Natural killer cell treated with Interleukin-12 subunit alpha and Interleukin-12 subunit beta and Interleukin-15 and Interleukin-18, amount 100 ng/mL, for 72 hours (primary cell): Measurements from ENCODE around the gene MYL9. TPM values are rescaled to one million over a fixed set of nuclear protein-coding genes. Genes with fewer than 3 reads are reported as not detected.

Source experiments
- ATAC-seq, 2 donors: fragments of 150-1000 bp; cut with Tn5 transposase in 1 of 2; sonication (Bioruptor Pico), chemical (Tn5 transposase) in 1 of 2; 2 replicates each; pipeline ENCODE4 v1.10.0; 2021
- DNase-seq: peaks from one replicate; pipeline ENCODE4 v3.0.0; 2022; ENCODE audit warnings: low spot score
- H3K27ac Mint-ChIP-seq, 2 donors: 1 replicate in 1 of 2; 2 replicates in 1 of 2; pipeline ENCODE4 v1.8.0; 2022; ENCODE audit warnings: mixed read lengths in 2 of 2, mild to moderate bottlenecking in 1 of 2, moderate library complexity in 1 of 2
- H3K27me3 Mint-ChIP-seq, 2 donors: 1 replicate in 1 of 2; 2 replicates in 1 of 2; pipeline ENCODE4 v1.8.0; 2022; ENCODE audit warnings: mixed read lengths in 2 of 2
- H3K36me3 Mint-ChIP-seq: one replicate; pipeline ENCODE4 v1.8.0; 2022; ENCODE audit warnings: mixed read lengths
- H3K4me1 Mint-ChIP-seq, 2 donors: 1 replicate in 1 of 2; 2 replicates in 1 of 2; pipeline ENCODE4 v1.8.0; 2022; ENCODE audit warnings: low read depth in 2 of 2, mixed read lengths in 2 of 2, mild to moderate bottlenecking in 1 of 2
- H3K4me3 Mint-ChIP-seq: one replicate; pipeline ENCODE4 v1.8.0; 2022; ENCODE audit warnings: mixed read lengths
- H3K9me3 Mint-ChIP-seq: 2 replicates; pipeline ENCODE4 v1.8.0; 2022; ENCODE audit warnings: mixed read lengths
- total RNA-seq, 2 donors: library from RNA; stranded (reverse); gene quantifications; one replicate each; pipeline ENCODE4 v1.2.3, GENCODE V29; 2022

MYL9 gene
- total RNA-seq: under 1 TPM in 1 of 2 donors, not detected in 1; 0.76 TPM

DNA sequence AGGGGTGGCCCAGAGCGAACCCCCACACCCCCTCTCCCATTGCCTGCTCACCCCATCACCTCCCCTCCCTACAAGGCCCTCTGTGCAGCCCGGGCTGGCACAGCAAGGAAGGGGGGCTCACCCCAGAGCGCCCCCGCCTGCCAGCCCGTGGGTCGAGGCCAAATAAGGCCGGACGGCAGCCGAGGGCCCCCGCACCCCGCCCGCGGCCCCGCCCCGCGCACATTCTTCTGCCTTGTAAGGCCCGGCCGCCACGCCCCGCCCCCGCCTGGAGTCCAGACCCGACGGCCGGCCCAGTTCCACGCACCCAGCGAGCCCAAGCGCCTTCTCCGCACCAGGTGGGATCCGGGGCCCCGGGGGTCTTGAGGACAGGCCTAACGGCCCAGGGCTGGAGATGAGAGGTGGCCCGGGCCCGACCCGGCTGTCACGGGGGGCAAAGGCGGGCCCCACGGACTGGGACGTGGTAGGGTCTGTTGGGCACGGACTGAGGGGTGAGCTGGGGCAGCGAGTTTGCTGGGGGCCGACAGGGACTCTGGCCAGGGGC lies at the start of gene MYL9:
Gene MYL9, plus strand, starts transcription at position 293 of the 541 bp plus-strand sequence. CDS start 3,366 bp downstream, outside the sequence.
- H3K4me1 Mint-ChIP-seq: no peaks in the 10 kb centered on the region
- DNase-seq (peak; percentile 72), ATAC-seq (peak; percentile 49 to 79)
- H3K9me3 Mint-ChIP-seq: no peaks in the 10 kb centered on the region
- H3K27ac Mint-ChIP-seq: no peak within 1 kb of the TSS
- H3K27me3 Mint-ChIP-seq: no peaks in the 10 kb centered on the region
- no peaks in the 10 kb centered on the region for H3K36me3 Mint-ChIP-seq
- no peak within 1 kb of the TSS for H3K4me3 Mint-ChIP-seq

GRCh38 chr20:36491901-36492617 lies 49.3 kb upstream of the MYL9 start:
- peak overlapping the region; percentile 87 to 92 for H3K27ac Mint-ChIP-seq
- H3K9me3 Mint-ChIP-seq: no peaks in the 10 kb centered on the region
- no peaks in the 10 kb centered on the region for H3K27me3 Mint-ChIP-seq
- peaks cover 41 to 54% of the 10 kb centered on the region in 2 donors for H3K4me1 Mint-ChIP-seq
- DNase-seq (peak; percentile 85), ATAC-seq (peak; percentile 94)
- no peaks in the 10 kb centered on the region for H3K36me3 Mint-ChIP-seq
- peak overlapping the region; percentile 78 for H3K4me3 Mint-ChIP-seq

- Mint-ChIP-seq H3K27ac (peak overlapping the region; percentile 87 to 92), H3K4me1 (peaks cover 38 to 51% of the 10 kb centered on the region in 2 donors), H3K27me3 (no peaks in the 10 kb centered on the region), H3K9me3 (no peaks in the 10 kb centered on the region), H3K36me3 (no peaks in the 10 kb centered on the region), H3K4me3 (peak overlapping the region; percentile 78)
- ATAC-seq: peak in 1 of 2 donors; percentile 4
- no peak for DNase-seq
These were observed 48.1 kb upstream of the MYL9 start for GRCh38 chr20:36493051-36493800.

DNA sequence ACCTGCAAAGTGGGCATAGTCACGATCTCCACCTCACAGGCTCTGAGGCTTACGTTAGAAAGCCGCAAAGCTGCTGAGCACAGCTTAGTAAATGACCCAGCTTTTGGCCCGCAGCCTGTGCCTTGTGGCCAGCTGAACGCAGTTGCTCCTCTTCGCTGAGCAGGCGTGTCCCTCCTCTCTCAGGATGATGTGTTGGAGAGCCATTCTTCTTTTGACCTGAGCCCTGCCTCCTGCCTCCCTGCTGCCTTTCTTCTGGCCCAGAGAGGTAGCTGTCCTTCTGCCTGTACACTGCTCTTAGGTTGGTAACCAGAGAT lies 47.6 kb upstream of the MYL9 start:
- H3K27me3 Mint-ChIP-seq: no peaks in the 10 kb centered on the region
- H3K9me3 Mint-ChIP-seq: no peaks in the 10 kb centered on the region
- no peak for DNase-seq
- peaks cover 37 to 51% of the 10 kb centered on the region in 2 donors for H3K4me1 Mint-ChIP-seq
- H3K4me3 Mint-ChIP-seq: peak overlapping the region; percentile 78
- H3K36me3 Mint-ChIP-seq: no peaks in the 10 kb centered on the region
- peak overlapping the region; percentile 87 to 92 for H3K27ac Mint-ChIP-seq
- ATAC-seq: no peak

- no peak for DNase-seq
- Mint-ChIP-seq H3K27ac (peak overlapping the region in 1 of 2 donors; percentile 92), H3K4me1 (peaks cover 15 to 25% of the 10 kb centered on the region in 2 donors), H3K4me3 (no peak overlapping the region), H3K9me3 (no peaks in the 10 kb centered on the region), H3K36me3 (peaks cover 5% of the 10 kb centered on the region), H3K27me3 (no peaks in the 10 kb centered on the region)
- ATAC-seq: no peak
These were observed 44.3 kb upstream of the MYL9 start for GRCh38 chr20:36496707-36497669.

DNA sequence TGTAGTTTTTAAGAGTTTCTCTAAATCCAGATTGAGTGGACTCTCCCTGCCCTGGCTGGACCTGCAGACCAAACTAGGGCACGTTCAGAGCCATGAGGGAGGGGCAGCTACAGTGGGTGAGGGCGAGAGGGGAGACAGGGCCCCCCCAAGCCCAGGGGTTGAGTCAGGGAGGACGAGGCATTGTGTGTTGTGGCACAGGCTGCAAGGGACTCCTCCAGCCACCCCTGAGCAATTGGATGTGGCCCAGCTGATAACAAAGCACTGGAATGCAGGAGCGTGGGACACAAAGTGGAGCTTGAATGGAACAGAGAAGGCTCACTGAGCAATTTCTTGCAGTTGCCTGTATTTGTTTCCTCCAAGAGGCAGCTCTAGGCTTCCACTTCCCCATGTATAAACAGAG lies 43.5 kb upstream of the MYL9 start:
- Mint-ChIP-seq H3K4me1 (peaks cover 6 to 17% of the 10 kb centered on the region in 2 donors), H3K9me3 (no peaks in the 10 kb centered on the region), H3K27me3 (no peaks in the 10 kb centered on the region), H3K27ac (peak overlapping the region in 1 of 2 donors; percentile 74), H3K4me3 (no peak overlapping the region), H3K36me3 (peaks cover 5% of the 10 kb centered on the region)
- ATAC-seq (no peak), DNase-seq (no peak)

- DNase-seq: no peak
These were observed 42.7 kb upstream of the MYL9 start for GRCh38 chr20:36498386-36499179.

DNA sequence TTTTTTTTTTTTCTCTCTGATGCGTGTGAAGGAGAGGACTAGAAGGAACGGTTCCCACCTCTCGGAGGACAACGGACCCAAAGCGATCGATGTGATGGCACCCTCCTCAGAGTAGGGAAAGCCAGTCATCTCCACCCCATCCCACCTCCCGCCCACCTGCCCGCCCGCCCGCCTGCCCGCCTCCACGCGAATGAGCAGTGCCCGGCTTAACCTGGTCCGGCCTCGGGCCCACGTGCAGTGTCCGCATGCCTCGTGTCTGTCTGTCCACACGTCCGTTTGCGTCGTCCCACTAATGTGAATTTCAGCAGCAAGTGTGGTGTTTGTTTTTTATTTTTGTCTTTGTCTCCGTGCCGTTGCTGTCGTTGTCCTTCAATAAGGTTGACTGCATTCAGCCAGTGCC lies 42.1 kb upstream of the MYL9 start:
- Mint-ChIP-seq H3K27me3 (no peaks in the 10 kb centered on the region), H3K36me3 (peaks cover 10% of the 10 kb centered on the region), H3K4me1 (peaks cover 0 to 8% of the 10 kb centered on the region in 2 donors), H3K27ac (peak overlapping the region in 1 of 2 donors; percentile 74), H3K9me3 (no peaks in the 10 kb centered on the region), H3K4me3 (no peak overlapping the region)
- no peak for ATAC-seq
- DNase-seq: no peak

More at GRCh38 chr20:36498386-36499179, 42.7 kb upstream of the MYL9 start:
- no peaks in the 10 kb centered on the region for H3K27me3 Mint-ChIP-seq
- peak overlapping the region in 1 of 2 donors; percentile 74 for H3K27ac Mint-ChIP-seq
- H3K9me3 Mint-ChIP-seq: no peaks in the 10 kb centered on the region
- ATAC-seq: no peak
- peaks cover 0 to 12% of the 10 kb centered on the region in 2 donors for H3K4me1 Mint-ChIP-seq
- no peak overlapping the region for H3K4me3 Mint-ChIP-seq
- H3K36me3 Mint-ChIP-seq: peaks cover 10% of the 10 kb centered on the region

DNA sequence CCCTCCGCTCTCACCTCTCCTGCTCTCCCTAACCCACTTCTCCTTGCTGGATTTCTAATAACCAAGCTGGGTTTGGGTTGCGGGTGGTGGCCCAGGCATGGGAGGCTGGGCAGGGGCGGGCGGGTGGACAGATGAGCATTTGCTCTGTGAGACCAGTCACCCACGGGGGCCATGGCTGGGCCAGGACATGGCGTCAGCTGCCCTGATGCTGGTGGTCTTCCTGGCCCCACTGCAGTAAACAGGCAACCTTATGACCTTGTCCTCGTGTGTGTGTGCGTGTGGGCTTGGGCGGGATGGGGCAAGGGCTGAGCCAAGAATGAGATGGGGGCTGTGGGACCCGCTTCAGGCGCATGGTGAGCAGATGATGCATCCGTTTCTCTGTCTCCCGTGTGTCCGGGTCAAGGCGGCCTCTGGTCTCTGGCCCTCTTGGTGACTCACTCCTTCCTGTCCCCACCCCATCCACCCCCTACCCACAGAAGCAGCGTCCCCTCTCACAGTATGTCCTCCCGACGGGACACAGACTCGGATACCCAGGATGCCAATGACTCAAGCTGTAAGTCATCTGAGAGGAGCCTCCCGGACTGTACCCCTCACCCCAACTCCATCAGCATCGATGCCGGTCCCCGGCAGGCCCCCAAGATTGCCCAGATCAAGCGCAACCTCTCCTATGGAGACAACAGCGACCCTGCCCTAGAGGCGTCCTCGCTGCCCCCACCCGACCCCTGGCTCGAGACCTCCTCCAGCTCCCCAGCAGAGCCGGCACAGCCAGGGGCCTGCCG lies 41.4 kb upstream of the MYL9 start:
- peak in 1 of 2 donors; percentile 43 for ATAC-seq
- Mint-ChIP-seq H3K27ac (no peak overlapping the region), H3K36me3 (peaks cover 10% of the 10 kb centered on the region)

DNA sequence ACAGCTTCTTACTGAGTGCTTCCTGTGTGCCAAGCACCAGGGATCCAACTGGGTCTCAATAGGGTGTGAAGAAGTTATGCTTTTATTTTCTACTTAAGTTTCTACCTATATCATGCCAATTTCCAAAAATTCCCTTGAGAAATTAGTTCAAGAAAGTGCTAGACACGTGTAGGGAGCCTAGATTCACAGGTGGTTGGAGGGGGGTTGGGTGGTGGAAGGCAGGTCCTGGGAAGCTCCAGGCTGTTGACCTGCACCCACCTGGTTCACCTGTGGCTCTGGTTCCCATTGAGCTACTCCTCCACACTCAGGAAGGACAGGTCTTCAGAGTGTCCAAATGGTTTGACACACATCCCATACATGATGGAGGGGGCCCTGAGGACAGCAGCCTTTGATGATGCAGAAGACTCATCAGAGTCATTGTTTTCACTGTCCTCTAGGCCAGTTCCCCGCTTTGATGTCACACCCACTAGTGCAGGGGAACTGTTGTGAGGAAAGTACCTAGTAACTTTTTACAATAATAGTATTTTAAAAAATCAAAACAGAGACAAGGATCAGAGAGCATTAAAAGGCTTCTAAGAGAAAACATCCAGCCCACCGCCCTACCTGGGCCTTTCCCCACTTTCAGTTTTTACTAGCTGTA lies 39.8 kb upstream of the MYL9 start:
- no peaks in the 10 kb centered on the region for H3K4me1 Mint-ChIP-seq
- peaks cover 10% of the 10 kb centered on the region for H3K36me3 Mint-ChIP-seq
- H3K9me3 Mint-ChIP-seq: no peaks in the 10 kb centered on the region
- DNase-seq: no peak
- no peak overlapping the region for H3K4me3 Mint-ChIP-seq
- no peak overlapping the region for H3K27ac Mint-ChIP-seq
- H3K27me3 Mint-ChIP-seq: no peaks in the 10 kb centered on the region
- no peak for ATAC-seq

More for the DNA sequence above, 41.4 kb upstream of the MYL9 start:
- H3K4me1 Mint-ChIP-seq: peaks cover 0 to 4% of the 10 kb centered on the region in 2 donors
- DNase-seq: no peak
- no peaks in the 10 kb centered on the region for H3K27me3 Mint-ChIP-seq
- no peaks in the 10 kb centered on the region for H3K9me3 Mint-ChIP-seq
- H3K4me3 Mint-ChIP-seq: no peak overlapping the region

- H3K9me3 Mint-ChIP-seq: no peaks in the 10 kb centered on the region
- no peak overlapping the region for H3K27ac Mint-ChIP-seq
- DNase-seq (no peak), ATAC-seq (no peak)
- no peaks in the 10 kb centered on the region for H3K27me3 Mint-ChIP-seq
- H3K4me1 Mint-ChIP-seq: peaks cover 0 to 6% of the 10 kb centered on the region in 2 donors
- no peak overlapping the region for H3K4me3 Mint-ChIP-seq
- H3K36me3 Mint-ChIP-seq: peaks cover 10% of the 10 kb centered on the region
These were observed 37.0 kb upstream of the MYL9 start for GRCh38 chr20:36504295-36504694.

- no peak overlapping the region for H3K4me3 Mint-ChIP-seq
- peaks cover 5% of the 10 kb centered on the region for H3K36me3 Mint-ChIP-seq
- no peaks in the 10 kb centered on the region for H3K9me3 Mint-ChIP-seq
- no peak overlapping the region for H3K27ac Mint-ChIP-seq
- ATAC-seq: no peak
- DNase-seq: no peak
- no peaks in the 10 kb centered on the region for H3K27me3 Mint-ChIP-seq
- H3K4me1 Mint-ChIP-seq: peaks cover 0 to 6% of the 10 kb centered on the region in 2 donors
These were observed 35.1 kb upstream of the MYL9 start for GRCh38 chr20:36506253-36506652.
